Keratinocyte (primary cell): ENCODE data around the gene ADGRD1. TPM values are rescaled to one million over a fixed set of nuclear protein-coding genes. Genes with fewer than 3 reads are reported as not detected.

Experiments
- DNase-seq: peaks from one replicate; pipeline ENCODE4 v3.0.0-alpha.2; 2011; ENCODE audit warnings: low read depth, missing footprints, low spot score
- FAIRE-seq: peaks from 2 replicates; lab custom pipeline; 2011; peaks lifted over from hg19 to GRCh38; lab: Jason Lieb, UNC
- H2AFZ ChIP-seq: 2 replicates; pipeline ENCODE4 v1.6.0; 2012; ENCODE audit warnings: low read length, control low read depth, inconsistent platforms; ENCODE audit not compliant: control insufficient read depth
- H3K27ac ChIP-seq: 2 replicates; pipeline ENCODE4 v1.5.1; 2011; ENCODE audit warnings: low read length; ENCODE audit not compliant: control insufficient read depth, insufficient read depth
- H3K27me3 ChIP-seq: 3 replicates; pipeline ENCODE4 v1.6.0; 2011; ENCODE audit warnings: low read length; ENCODE audit not compliant: control insufficient read depth, insufficient read depth; ENCODE audit errors: extremely low read depth
- H3K36me3 ChIP-seq, 2 experiments: 2 replicates in 1 of 2; 3 replicates in 1 of 2; pipeline ENCODE4 v1.5.1; 2011; ENCODE audit warnings: low read length in 2 of 2, mild to moderate bottlenecking in 1 of 2; ENCODE audit not compliant: control insufficient read depth in 2 of 2, insufficient read depth in 2 of 2; ENCODE audit errors: extremely low read depth in 1 of 2
- H3K4me1 ChIP-seq: 3 replicates; pipeline ENCODE4 v1.5.1; 2011; ENCODE audit warnings: low read length; ENCODE audit not compliant: control insufficient read depth, insufficient read depth; ENCODE audit errors: extremely low read depth
- H3K4me2 ChIP-seq: 3 replicates; pipeline ENCODE4 v1.6.0; 2011; ENCODE audit warnings: low read depth, low read length; ENCODE audit not compliant: control insufficient read depth, insufficient read depth; ENCODE audit errors: extremely low read depth
- H3K4me3 ChIP-seq, 3 experiments: fragments of 200-600 bp in 1 of 3; sonication (generic) in 1 of 3; 2 replicates in 2 of 3; 3 replicates in 1 of 3; pipeline ENCODE4 v1.5.1; 2011 to 2016; ENCODE audit warnings: low read length in 3 of 3, mild to moderate bottlenecking in 3 of 3, control low read depth in 2 of 3, inconsistent platforms in 1 of 3, low read depth in 1 of 3, mixed read lengths in 1 of 3, mixed run types in 1 of 3, moderate library complexity in 1 of 3; ENCODE audit not compliant: control insufficient read depth in 2 of 3, insufficient read depth in 2 of 3; ENCODE audit errors: extremely low read depth in 1 of 3
- H3K79me2 ChIP-seq: 2 replicates; pipeline ENCODE4 v1.6.0; 2012; ENCODE audit warnings: low read length; ENCODE audit not compliant: control insufficient read depth, insufficient read depth
- H3K9ac ChIP-seq: 3 replicates; pipeline ENCODE4 v1.6.0; 2011; ENCODE audit warnings: low read length; ENCODE audit not compliant: control insufficient read depth, insufficient read depth; ENCODE audit errors: extremely low read depth
- H3K9me1 ChIP-seq: 3 replicates; pipeline ENCODE4 v1.6.0; 2011; ENCODE audit warnings: low read length; ENCODE audit not compliant: control insufficient read depth, insufficient read depth; ENCODE audit errors: extremely low read depth
- H3K9me3 ChIP-seq: 2 replicates; pipeline ENCODE4 v1.5.1; 2012; ENCODE audit warnings: low read depth, low read length; ENCODE audit not compliant: control insufficient read depth
- H4K20me1 ChIP-seq: 3 replicates; pipeline ENCODE4 v1.6.0; 2011; ENCODE audit warnings: low read length; ENCODE audit not compliant: control insufficient read depth, insufficient read depth; ENCODE audit errors: extremely low read depth
- CTCF ChIP-seq, 3 experiments: IDR thresholded peaks in 1 of 3; conservative IDR thresholded peaks in 1 of 3; optimal IDR thresholded peaks in 1 of 3; 2 replicates in 2 of 3; 3 replicates in 1 of 3; pipeline versions ENCODE3 to v1.5.1; 2011; ENCODE audit warnings: low read length in 3 of 3, mild to moderate bottlenecking in 3 of 3, moderate library complexity in 2 of 3, control low read depth in 1 of 3, inconsistent platforms in 1 of 3; ENCODE audit not compliant: insufficient read depth in 2 of 3; ENCODE audit errors: extremely low read depth in 1 of 3
- EZH2 ChIP-seq: IDR thresholded peaks from one replicate; pipeline ENCODE4 v1.6.1; 2012; ENCODE audit warnings: inconsistent platforms, mild to moderate bottlenecking, low read length, moderate library complexity
- dilution Hi-C: fragments of 300-500 bp; cut with MboI; formaldehyde crosslinking; loops from one replicate; pipeline ENCODE4 v1.7.0; 2020; ENCODE audit warnings: low sequenced_read_pairs; ENCODE audit not compliant: extremely low pct_ligation_motif_present
- polyA plus RNA-seq, 5 experiments: library from polyadenylated mRNA; depleted of rRNA in 3 of 5; stranded (reverse) in 3 of 5; stranded (forward) in 1 of 5; unstranded in 1 of 5; fragments of >200 nt; gene quantifications; 1 replicate in 1 of 5; 2 replicates in 3 of 5; 3 replicates in 1 of 5; pipeline versions ENCODE4 v1.2.1 to v1.2.3, GENCODE V29; 2011 to 2012; ENCODE audit warnings: missing spikeins in 2 of 5, low read depth in 1 of 5, low replicate concordance in 1 of 5

ADGRD1 gene
- polyA plus RNA-seq, 1 donor (not counting 4 experiments of a cell fraction or from before 2014, with no cell fraction given) = not detected

DNA sequence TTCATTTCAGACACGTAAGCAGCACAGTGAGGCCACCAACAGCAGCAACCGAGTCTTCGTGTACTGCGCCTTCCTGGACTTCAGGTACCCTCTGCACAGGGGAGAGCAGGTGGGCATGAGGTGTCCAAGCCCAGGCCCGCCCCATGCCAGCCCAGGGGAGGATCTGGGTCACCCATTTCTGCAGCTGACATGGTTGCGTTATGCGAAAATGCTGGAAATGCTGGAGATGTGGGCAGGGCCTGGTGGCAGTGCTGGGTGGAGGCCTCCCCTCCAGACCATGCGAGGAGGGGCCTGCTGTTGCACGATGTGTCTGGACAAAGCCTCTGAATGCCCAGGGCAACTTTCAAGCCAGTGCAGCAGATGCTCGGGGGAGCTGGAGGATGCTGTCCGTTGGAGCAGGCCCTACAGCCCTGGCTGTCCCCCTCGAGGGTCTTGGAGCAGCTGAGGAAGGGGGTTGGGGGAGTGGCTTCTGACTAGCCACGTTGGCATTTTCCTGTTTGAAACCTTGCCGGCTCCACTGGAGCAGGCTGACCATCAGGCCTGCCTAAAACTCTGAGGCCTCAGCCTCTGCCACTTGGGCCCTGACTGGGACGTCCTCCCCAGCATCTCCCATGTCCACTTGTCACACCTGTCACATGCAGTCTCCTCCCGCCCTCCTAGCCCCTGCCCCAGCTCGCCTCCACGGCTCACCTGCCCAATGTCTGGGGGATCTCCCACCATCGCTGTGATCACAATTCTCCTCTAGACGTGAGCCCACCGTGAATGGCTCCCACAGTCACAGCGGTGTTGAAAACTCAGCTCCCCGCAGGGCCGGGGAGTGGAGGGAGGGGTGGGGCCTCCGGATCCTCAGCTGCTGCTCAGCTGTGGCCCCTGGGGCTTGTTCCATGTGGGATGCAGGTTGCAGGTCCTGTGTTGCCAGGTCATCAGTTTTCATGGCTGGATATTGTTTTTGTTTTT is 123.4 kb downstream of the ADGRD1 start:
- H2AFZ ChIP-seq = no peak overlapping the region
- no peak overlapping the region for H3K4me3 ChIP-seq
- H3K27ac ChIP-seq = no peak overlapping the region
- DNase-seq (no peak), FAIRE-seq (no peak)
- dilution Hi-C loops = no loop called here
- H4K20me1 ChIP-seq = no peaks in the 10 kb centered on the region
- no peaks in the 10 kb centered on the region for H3K9me3 ChIP-seq
- no peaks in the 10 kb centered on the region for H3K79me2 ChIP-seq
- no peak overlapping the region for H3K9ac ChIP-seq
- H3K36me3 ChIP-seq = no peaks in the 10 kb centered on the region
- H3K27me3 ChIP-seq = no peaks in the 10 kb centered on the region
- no peaks in the 10 kb centered on the region for H3K9me1 ChIP-seq
- no peak overlapping the region for H3K4me2 ChIP-seq
- H3K4me1 ChIP-seq = no peaks in the 10 kb centered on the region
- no peak for TF ChIP-seq CTCF (optimal IDR thresholded peaks at IDR 0.05 in 1 of 3, IDR thresholded peaks at IDR 0.05 in 1 of 3, conservative IDR thresholded peaks at IDR 0.05 in 1 of 3; ENCODE audit: extremely low read depth in 1 of 3, insufficient read depth in 2 of 3, low read length in 3 of 3)
- no peak for TF ChIP-seq EZH2

DNA sequence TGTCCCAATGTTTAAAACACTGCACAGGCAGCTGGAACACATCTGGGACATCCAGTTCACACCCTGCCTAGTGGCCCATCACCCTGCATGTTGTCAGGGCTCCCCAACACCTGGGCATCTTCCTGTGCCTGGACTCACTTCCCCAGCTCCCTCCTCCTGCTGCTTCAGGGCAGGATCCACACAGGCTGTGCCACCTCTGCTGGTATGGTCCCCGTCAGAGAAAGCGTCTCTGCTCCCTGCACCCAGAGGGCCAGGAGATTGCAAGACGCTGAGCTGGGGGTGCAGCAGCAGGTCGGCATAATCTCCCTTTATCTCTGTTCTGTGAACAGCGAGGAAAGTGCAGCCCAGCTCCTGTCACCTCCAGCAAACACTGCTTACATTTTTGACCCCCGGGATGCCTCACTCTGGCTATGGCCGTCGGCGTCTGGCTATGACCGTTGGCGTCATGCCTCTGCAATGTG is 124.3 kb downstream of the ADGRD1 start:
- DNase-seq (no peak), FAIRE-seq (no peak)
- dilution Hi-C loops = no loop called here
- Histone ChIP-seq H3K4me3 (no peak overlapping the region), H3K36me3 (no peaks in the 10 kb centered on the region), H3K9me1 (no peaks in the 10 kb centered on the region), H3K27me3 (no peaks in the 10 kb centered on the region), H3K4me1 (no peaks in the 10 kb centered on the region), H2AFZ (no peak overlapping the region), H4K20me1 (no peaks in the 10 kb centered on the region), H3K4me2 (no peak overlapping the region), H3K27ac (no peak overlapping the region), H3K79me2 (no peaks in the 10 kb centered on the region), H3K9me3 (no peaks in the 10 kb centered on the region), H3K9ac (no peak overlapping the region)
- TF ChIP-seq CTCF (optimal IDR thresholded peaks at IDR 0.05 in 1 of 3, IDR thresholded peaks at IDR 0.05 in 1 of 3, conservative IDR thresholded peaks at IDR 0.05 in 1 of 3; ENCODE audit: extremely low read depth in 1 of 3, insufficient read depth in 2 of 3, low read length in 3 of 3) = no peak
- TF ChIP-seq EZH2 = no peak
